ENCODE data around the gene PHACTR1.

- TF ChIP-seq, protein P1, sequence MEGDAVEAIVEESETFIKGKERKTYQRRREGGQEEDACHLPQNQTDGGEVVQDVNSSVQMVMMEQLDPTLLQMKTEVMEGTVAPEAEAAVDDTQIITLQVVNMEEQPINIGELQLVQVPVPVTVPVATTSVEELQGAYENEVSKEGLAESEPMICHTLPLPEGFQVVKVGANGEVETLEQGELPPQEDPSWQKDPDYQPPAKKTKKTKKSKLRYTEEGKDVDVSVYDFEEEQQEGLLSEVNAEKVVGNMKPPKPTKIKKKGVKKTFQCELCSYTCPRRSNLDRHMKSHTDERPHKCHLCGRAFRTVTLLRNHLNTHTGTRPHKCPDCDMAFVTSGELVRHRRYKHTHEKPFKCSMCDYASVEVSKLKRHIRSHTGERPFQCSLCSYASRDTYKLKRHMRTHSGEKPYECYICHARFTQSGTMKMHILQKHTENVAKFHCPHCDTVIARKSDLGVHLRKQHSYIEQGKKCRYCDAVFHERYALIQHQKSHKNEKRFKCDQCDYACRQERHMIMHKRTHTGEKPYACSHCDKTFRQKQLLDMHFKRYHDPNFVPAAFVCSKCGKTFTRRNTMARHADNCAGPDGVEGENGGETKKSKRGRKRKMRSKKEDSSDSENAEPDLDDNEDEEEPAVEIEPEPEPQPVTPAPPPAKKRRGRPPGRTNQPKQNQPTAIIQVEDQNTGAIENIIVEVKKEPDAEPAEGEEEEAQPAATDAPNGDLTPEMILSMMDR (conservative IDR thresholded peaks at IDR 0.05; ENCODE audit: low read depth, low read length), result no peak
- no peak for TF ChIP-seq EZH2phosphoT487 (IDR thresholded peaks at IDR 0.05; ENCODE audit: borderline replicate concordance, low read length)
- TF ChIP-seq EZH2 (IDR thresholded peaks at IDR 0.05; ENCODE audit: low read length, unreplicated experiment), result no peak
Measured at GRCh38 chr6:12851123-12851695, 134.6 kb downstream of the PHACTR1 start.

Measured in PC-3 (cell line).